ENCODE results near the gene OLA1.

The OLA1 gene

DNA sequence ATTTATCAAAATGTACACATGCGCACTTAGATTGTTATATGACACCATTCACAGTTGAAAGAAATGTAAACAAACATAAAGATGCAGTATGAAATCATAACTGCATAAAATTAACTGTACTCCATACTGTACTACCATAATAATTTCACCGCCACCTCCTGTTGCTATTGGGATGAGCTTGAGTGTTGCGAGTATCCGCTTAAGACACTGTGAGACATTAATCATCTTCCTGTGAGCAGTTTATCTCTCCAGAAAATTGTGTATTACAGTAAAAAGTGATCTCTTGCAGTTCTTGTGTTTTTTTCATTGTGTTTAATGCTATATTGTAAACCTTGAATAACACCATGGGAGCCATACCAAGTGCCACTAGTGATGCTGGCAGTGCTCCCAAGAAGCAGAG, 46.1 kb downstream of the OLA1 start:
- no peaks in the 10 kb centered on the region for H3K4me1 ChIP-seq (ENCODE audit: low read length)
- H3K4me3 ChIP-seq (ENCODE audit: low read length): no peak overlapping the region
- no peak overlapping the region for H3K27ac ChIP-seq (ENCODE audit: low read length)
- H3K4me2 ChIP-seq (ENCODE audit: low read depth, low read length): no peak overlapping the region
- no peak overlapping the region for H3K9ac ChIP-seq (ENCODE audit: low read length)
- H3K27me3 ChIP-seq (replicated peaks; ENCODE audit: insufficient read depth, low read length): no peaks in the 10 kb centered on the region
- no peaks in the 10 kb centered on the region for H3K9me3 ChIP-seq (replicated peaks; ENCODE audit: insufficient read depth, low read length)
- peaks cover 55% of the 10 kb centered on the region for H3K79me2 ChIP-seq (ENCODE audit: low read length)
- TF ChIP-seq EZH2 (optimal IDR thresholded peaks at IDR 0.05; ENCODE audit: low read depth, low read length): no peak
- TF ChIP-seq EZH2phosphoT487 (IDR thresholded peaks at IDR 0.05; ENCODE audit: low read length): no peak
- H3F3A ChIP-seq (ENCODE audit: insufficient read depth, low read length): no peaks in the 10 kb centered on the region
- DNase-seq: no peak
- no peaks in the 10 kb centered on the region for H3K9me2 ChIP-seq (replicated peaks; ENCODE audit: insufficient read depth, low read length)
- H2AFZ ChIP-seq (ENCODE audit: low read length): no peak overlapping the region
- H3K36me3 ChIP-seq (replicated peaks; ENCODE audit: insufficient read depth, low read length): no peaks in the 10 kb centered on the region
- H4K20me1 ChIP-seq (ENCODE audit: insufficient read depth, low read length): peaks cover 4% of the 10 kb centered on the region; the same call in 1 of the 2 replicates

DNA sequence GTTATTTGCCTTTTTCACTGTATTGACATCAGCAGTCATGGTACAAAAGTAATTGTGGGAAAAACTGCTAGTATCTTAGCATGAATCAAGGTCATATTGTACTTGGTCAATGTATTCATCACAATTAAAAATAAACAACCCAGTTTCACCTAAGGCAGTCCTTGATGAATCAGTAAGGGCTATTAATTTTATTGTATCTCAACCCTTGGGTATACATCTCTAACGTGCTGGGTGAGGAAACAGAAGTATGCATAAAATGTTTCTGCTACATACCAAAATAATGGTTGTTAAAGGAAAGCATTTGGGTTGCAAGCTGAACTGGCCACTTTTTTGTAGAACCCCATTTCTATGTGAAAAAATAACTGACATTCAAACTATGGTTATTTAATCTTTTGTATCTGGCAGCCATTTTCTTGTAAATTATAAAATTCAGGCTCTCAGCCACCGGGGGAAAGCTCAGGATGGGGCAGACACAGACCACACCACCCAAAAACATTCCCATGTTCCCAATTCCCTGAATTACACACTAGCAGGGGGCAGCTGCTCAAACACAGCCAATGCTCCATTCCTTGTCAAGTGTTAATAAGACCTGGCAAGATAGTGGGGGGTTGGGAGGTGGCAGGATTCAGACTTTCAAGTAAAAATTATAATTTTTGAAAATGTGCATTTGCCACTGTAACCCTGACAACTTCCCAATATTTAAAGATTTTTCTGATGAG, 49.3 kb downstream of the OLA1 start:
- H3F3A ChIP-seq (ENCODE audit: insufficient read depth, low read length): no peaks in the 10 kb centered on the region
- TF ChIP-seq EZH2phosphoT487 (IDR thresholded peaks at IDR 0.05; ENCODE audit: low read length) (no peak), EZH2 (optimal IDR thresholded peaks at IDR 0.05; ENCODE audit: low read depth, low read length) (no peak)
- TF ChIP-seq, protein P1, sequence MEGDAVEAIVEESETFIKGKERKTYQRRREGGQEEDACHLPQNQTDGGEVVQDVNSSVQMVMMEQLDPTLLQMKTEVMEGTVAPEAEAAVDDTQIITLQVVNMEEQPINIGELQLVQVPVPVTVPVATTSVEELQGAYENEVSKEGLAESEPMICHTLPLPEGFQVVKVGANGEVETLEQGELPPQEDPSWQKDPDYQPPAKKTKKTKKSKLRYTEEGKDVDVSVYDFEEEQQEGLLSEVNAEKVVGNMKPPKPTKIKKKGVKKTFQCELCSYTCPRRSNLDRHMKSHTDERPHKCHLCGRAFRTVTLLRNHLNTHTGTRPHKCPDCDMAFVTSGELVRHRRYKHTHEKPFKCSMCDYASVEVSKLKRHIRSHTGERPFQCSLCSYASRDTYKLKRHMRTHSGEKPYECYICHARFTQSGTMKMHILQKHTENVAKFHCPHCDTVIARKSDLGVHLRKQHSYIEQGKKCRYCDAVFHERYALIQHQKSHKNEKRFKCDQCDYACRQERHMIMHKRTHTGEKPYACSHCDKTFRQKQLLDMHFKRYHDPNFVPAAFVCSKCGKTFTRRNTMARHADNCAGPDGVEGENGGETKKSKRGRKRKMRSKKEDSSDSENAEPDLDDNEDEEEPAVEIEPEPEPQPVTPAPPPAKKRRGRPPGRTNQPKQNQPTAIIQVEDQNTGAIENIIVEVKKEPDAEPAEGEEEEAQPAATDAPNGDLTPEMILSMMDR (IDR thresholded peaks at IDR 0.05; ENCODE audit: low read length): no peak
- H3K27ac ChIP-seq (ENCODE audit: low read length): no peak overlapping the region
- no peaks in the 10 kb centered on the region for H3K27me3 ChIP-seq (replicated peaks; ENCODE audit: insufficient read depth, low read length)
- peaks cover 46% of the 10 kb centered on the region for H3K79me2 ChIP-seq (ENCODE audit: low read length)
- no peak overlapping the region for H3K4me2 ChIP-seq (ENCODE audit: low read depth, low read length)
- no peaks in the 10 kb centered on the region for H3K9me3 ChIP-seq (replicated peaks; ENCODE audit: insufficient read depth, low read length)
- H3K4me3 ChIP-seq (ENCODE audit: low read length): no peak overlapping the region
- no peak overlapping the region for H2AFZ ChIP-seq (ENCODE audit: low read length)
- 0 out of 2 replicates have a peak, but pooled peaks cover 3% of the 10 kb centered on the region for H4K20me1 ChIP-seq (ENCODE audit: insufficient read depth, low read length)
- no peak overlapping the region for H3K9ac ChIP-seq (ENCODE audit: low read length)
- H3K9me2 ChIP-seq (replicated peaks; ENCODE audit: insufficient read depth, low read length): no peaks in the 10 kb centered on the region
- DNase-seq: no peak
- no peaks in the 10 kb centered on the region for H3K36me3 ChIP-seq (replicated peaks; ENCODE audit: insufficient read depth, low read length)
- no peaks in the 10 kb centered on the region for H3K4me1 ChIP-seq (ENCODE audit: low read length)

DNA sequence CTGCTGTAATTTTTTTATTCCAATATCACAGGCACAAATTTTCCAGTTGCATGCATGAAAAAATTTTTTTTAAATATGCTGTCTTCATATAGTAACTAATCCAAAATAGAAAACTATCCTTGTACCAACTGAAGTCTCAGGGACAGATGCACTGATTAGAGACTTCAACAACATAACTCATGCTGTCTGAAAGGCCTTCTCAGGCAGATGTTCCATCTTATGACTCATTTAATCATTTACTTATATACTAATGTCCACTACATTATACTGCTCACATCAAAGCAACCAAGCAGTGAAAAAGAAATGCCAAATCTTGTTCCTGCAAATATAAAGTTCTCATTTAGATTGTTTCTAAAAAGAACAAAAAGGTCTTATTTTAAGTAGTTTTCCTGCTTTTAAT, 53.1 kb downstream of the OLA1 start:
- DNase-seq: no peak
- no peak for TF ChIP-seq EZH2 (optimal IDR thresholded peaks at IDR 0.05; ENCODE audit: low read depth, low read length)
- TF ChIP-seq, protein P1 (IDR thresholded peaks at IDR 0.05; ENCODE audit: low read length): no peak
- TF ChIP-seq EZH2phosphoT487 (IDR thresholded peaks at IDR 0.05; ENCODE audit: low read length): no peak
- Histone ChIP-seq H3K9ac (ENCODE audit: low read length) (no peak overlapping the region), H3K4me2 (ENCODE audit: low read depth, low read length) (no peak overlapping the region), H3K4me1 (ENCODE audit: low read length) (no peaks in the 10 kb centered on the region), H3K36me3 (replicated peaks; ENCODE audit: insufficient read depth, low read length) (no peaks in the 10 kb centered on the region), H3K79me2 (ENCODE audit: low read length) (peaks cover 21% of the 10 kb centered on the region), H3K4me3 (ENCODE audit: low read length) (no peak overlapping the region), H3K27me3 (replicated peaks; ENCODE audit: insufficient read depth, low read length) (no peaks in the 10 kb centered on the region), H3K27ac (ENCODE audit: low read length) (no peak overlapping the region), H3K9me3 (replicated peaks; ENCODE audit: insufficient read depth, low read length) (no peaks in the 10 kb centered on the region), H4K20me1 (ENCODE audit: insufficient read depth, low read length) (no peaks in the 10 kb centered on the region), H2AFZ (ENCODE audit: low read length) (no peak overlapping the region), H3F3A (ENCODE audit: insufficient read depth, low read length) (no peaks in the 10 kb centered on the region), H3K9me2 (replicated peaks; ENCODE audit: insufficient read depth, low read length) (no peaks in the 10 kb centered on the region)

DNA sequence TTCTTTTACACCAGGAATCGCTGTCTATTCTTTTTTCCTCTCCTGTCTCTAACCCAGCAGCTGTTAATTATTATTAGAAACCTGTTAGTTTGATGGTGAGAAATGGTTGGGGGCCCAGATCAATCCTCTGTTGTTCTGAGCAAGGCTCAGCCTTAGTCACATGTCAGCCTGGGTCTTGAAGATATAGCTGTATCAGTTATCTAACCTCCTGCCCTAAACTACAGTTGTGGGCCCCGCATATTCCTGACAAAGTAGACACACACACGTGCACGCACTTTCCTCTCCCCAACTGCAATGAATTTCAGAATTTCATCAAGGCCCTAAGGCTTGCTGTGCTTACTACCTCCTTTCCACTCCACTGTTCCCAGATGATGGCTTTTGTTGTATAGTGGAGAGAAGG, 54.6 kb downstream of the OLA1 start:
- Histone ChIP-seq H3K9ac (ENCODE audit: low read length) (no peak overlapping the region), H2AFZ (ENCODE audit: low read length) (no peak overlapping the region), H3K79me2 (ENCODE audit: low read length) (peaks cover 15% of the 10 kb centered on the region), H3K4me3 (ENCODE audit: low read length) (no peak overlapping the region), H3F3A (ENCODE audit: insufficient read depth, low read length) (no peaks in the 10 kb centered on the region), H3K9me2 (replicated peaks; ENCODE audit: insufficient read depth, low read length) (no peaks in the 10 kb centered on the region), H3K27me3 (replicated peaks; ENCODE audit: insufficient read depth, low read length) (no peaks in the 10 kb centered on the region), H3K4me1 (ENCODE audit: low read length) (no peaks in the 10 kb centered on the region), H4K20me1 (ENCODE audit: insufficient read depth, low read length) (no peaks in the 10 kb centered on the region), H3K27ac (ENCODE audit: low read length) (no peak overlapping the region), H3K9me3 (replicated peaks; ENCODE audit: insufficient read depth, low read length) (no peaks in the 10 kb centered on the region), H3K4me2 (ENCODE audit: low read depth, low read length) (no peak overlapping the region), H3K36me3 (replicated peaks; ENCODE audit: insufficient read depth, low read length) (no peaks in the 10 kb centered on the region)
- DNase-seq: no peak
- TF ChIP-seq EZH2phosphoT487 (IDR thresholded peaks at IDR 0.05; ENCODE audit: low read length): no peak
- TF ChIP-seq, protein P1 (IDR thresholded peaks at IDR 0.05; ENCODE audit: low read length): no peak
- no peak for TF ChIP-seq EZH2 (optimal IDR thresholded peaks at IDR 0.05; ENCODE audit: low read depth, low read length)
